LNCaP clone FGC (cell line): ENCODE data around the gene SIRPB1.

Experiments
- DNase-seq: peaks from one replicate; pipeline ENCODE4 v3.0.0-alpha.2; 2011; ENCODE audit warnings: low read depth
- H3K4me3 ChIP-seq: 2 replicates; pipeline ENCODE4 v1.5.1; 2011; ENCODE audit warnings: mild to moderate bottlenecking, low read depth, low read length, control low read depth
- CTCF ChIP-seq: IDR thresholded peaks from 2 replicates; pipeline ENCODE4 v1.5.1; 2012; ENCODE audit warnings: mild to moderate bottlenecking; ENCODE audit not compliant: control insufficient read depth, insufficient read depth; ENCODE audit errors: extremely low read depth

The SIRPB1 gene

GRCh38 chr20:1630186-1630585 lies 10.4 kb upstream of the SIRPB1 start:
- no peak for TF ChIP-seq CTCF

DNA sequence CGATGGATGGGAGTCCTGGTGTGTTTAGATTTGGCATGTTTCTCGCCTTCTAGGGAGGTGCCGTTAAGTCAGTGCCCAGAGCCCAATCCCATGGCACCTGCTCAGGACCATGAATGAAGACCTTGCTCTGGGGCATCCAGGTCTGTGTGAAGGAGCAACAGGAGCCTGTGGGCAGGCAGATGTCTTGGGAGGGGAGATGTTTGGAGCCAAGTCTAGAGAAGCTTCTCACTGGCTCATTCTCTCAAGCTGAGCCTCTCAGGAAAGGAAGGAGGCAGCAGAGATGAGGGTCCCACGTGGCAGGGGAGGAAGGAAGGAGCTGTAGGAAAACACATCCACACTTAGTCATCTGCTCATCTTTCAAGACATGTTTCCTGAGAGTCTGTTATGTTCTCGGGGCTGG lies 9.5 kb upstream of the SIRPB1 start:
- DNase-seq, result no peak
- no peak for TF ChIP-seq CTCF
- H3K4me3 ChIP-seq, result no peak overlapping the region

More at GRCh38 chr20:1630186-1630585, 10.4 kb upstream of the SIRPB1 start:
- no peak for DNase-seq
- no peak overlapping the region for H3K4me3 ChIP-seq

DNA sequence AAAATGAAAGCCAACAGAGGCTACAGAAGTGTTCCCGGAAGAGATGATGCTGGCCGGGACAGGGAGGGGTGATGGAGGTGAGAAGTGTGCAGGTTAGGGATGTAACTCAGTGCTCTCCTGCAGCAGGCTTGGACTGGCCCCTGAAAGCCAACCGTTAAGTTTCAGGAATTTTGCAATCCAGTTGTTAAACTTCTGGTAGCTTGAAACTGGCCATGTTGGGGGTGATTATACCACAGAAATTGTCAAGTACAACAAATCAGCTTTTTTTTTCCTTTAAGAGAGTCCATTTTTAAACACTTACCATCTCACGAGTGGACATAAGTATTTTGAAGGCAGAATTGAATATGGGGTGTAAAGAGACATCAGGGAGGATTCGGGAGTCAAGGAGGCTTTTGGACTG lies 8.8 kb upstream of the SIRPB1 start:
- H3K4me3 ChIP-seq, result no peak overlapping the region
- no peak for DNase-seq
- TF ChIP-seq CTCF, result no peak

DNA sequence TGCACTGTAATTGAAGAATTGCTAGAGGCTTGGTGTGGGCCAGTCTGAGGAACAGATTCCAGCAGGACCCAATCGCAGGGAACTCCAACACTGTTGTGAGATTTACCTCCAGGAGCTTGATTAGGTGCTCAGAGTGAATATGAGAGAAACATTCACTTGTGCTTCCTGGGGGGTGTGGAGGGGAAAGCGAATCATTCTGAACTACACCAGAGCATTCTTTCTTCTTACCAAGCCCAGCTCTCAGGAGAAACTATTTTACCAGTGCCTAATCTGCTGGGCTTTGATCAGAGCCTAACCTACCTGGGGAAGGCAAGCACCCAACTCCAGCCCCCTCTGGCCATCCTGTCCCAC lies 7.4 kb upstream of the SIRPB1 start:
- DNase-seq, result no peak
- H3K4me3 ChIP-seq, result no peak overlapping the region
- no peak for TF ChIP-seq CTCF

GRCh38 chr20:1626528-1627199 lies 6.9 kb upstream of the SIRPB1 start:
- no peak overlapping the region for H3K4me3 ChIP-seq
- no peak for DNase-seq
- TF ChIP-seq CTCF, result no peak

DNA sequence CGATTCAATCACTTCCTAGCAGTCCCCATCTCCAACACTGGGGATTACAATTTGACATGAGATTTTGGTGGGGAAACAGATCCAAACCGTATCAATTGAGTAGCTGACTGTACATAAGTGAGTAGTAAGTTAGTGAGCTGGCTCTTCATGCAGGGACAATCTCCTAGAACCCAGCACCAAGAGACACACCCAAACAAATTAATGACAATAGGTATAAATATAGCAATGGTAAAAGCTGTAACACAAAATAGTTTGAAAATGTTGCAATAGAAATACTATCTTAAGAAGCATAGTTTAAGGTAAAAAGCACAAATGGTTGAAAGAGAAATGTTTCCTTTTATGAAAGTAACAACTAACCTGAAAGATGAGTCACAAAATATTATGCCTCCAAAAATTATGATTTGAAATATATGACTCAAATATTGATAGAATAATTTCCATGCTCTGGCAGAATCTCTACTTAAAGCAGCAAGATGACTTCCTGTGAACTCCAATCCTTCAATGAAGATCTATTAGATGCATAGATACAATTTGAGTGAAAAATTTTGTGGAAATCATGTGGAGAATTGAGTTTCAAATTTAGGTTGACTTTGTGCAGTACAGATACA lies 5.4 kb upstream of the SIRPB1 start:
- H3K4me3 ChIP-seq, result no peak overlapping the region
- TF ChIP-seq CTCF, result no peak
- DNase-seq, result no peak
